Ureter (tissue), 1 donor: ENCODE data around the gene BEND6. TPM values are rescaled to one million over a fixed set of nuclear protein-coding genes. Genes with fewer than 3 reads are reported as not detected.
A peak's percentile ranks its signal among the peaks of the same experiment; 100 is the strongest.

ENCODE experiments used
- DNase-seq: peaks from one replicate; pipeline ENCODE4 v3.0.0-alpha.2; 2020; ENCODE audit warnings: low spot score
- total RNA-seq: library from RNA; stranded (reverse); gene quantifications from one replicate; pipeline ENCODE4 v1.2.4, GENCODE V29; 2023
- donor health status: DM: yes; HTN: yes; CAD: no.

The BEND6 gene
- total RNA-seq = 4.1 TPM

GRCh38 chr6:56954403-56955170 lies at the start of gene BEND6:
Gene BEND6 (plus strand): TSS chr6:56955107. CDS start chr6:56981811, 26,704 bp downstream.
- DNase-seq = peak; percentile 47

- DNase-seq = no peak
These were observed 49.5 kb upstream of the BEND6 start for GRCh38 chr6:56905378-56905777.

- no peak for DNase-seq
These were observed 48.2 kb upstream of the BEND6 start for GRCh38 chr6:56906752-56907151.

- DNase-seq = no peak
These were observed 45.6 kb upstream of the BEND6 start for GRCh38 chr6:56909115-56909907.

GRCh38 chr6:56911847-56912246 lies 43.1 kb upstream of the BEND6 start:
- no peak for DNase-seq

GRCh38 chr6:56913285-56914074 lies 41.4 kb upstream of the BEND6 start:
- DNase-seq = no peak

GRCh38 chr6:56914798-56915658 lies 39.9 kb upstream of the BEND6 start:
- no peak for DNase-seq

- no peak for DNase-seq
These were observed 39.1 kb upstream of the BEND6 start for GRCh38 chr6:56915832-56916231.

GRCh38 chr6:56916849-56917551 lies 37.9 kb upstream of the BEND6 start:
- no peak for DNase-seq

- no peak for DNase-seq
These were observed 32.3 kb upstream of the BEND6 start for GRCh38 chr6:56922645-56923044.

- DNase-seq = no peak
These were observed 31.3 kb upstream of the BEND6 start for GRCh38 chr6:56923565-56923964.

- DNase-seq = no peak
These were observed 27.1 kb upstream of the BEND6 start for GRCh38 chr6:56927538-56928453.

- no peak for DNase-seq
These were observed 24.1 kb upstream of the BEND6 start for GRCh38 chr6:56930846-56931245.

GRCh38 chr6:56932910-56933477 lies 21.9 kb upstream of the BEND6 start:
- DNase-seq = no peak

GRCh38 chr6:56933650-56934049 lies 21.3 kb upstream of the BEND6 start:
- no peak for DNase-seq

- no peak for DNase-seq
These were observed 20.0 kb upstream of the BEND6 start for GRCh38 chr6:56934876-56935275.

- DNase-seq = no peak
These were observed 18.4 kb upstream of the BEND6 start for GRCh38 chr6:56936466-56936865.

GRCh38 chr6:56938649-56939191 lies 16.2 kb upstream of the BEND6 start:
- DNase-seq = no peak

- no peak for DNase-seq
These were observed 14.4 kb upstream of the BEND6 start for GRCh38 chr6:56940463-56940862.
